ENCODE measurements around the gene ERCC6. TPM values are rescaled to one million over a fixed set of nuclear protein-coding genes. Genes with fewer than 3 reads are reported as not detected.

Gene ERCC6
- total RNA-seq, 1 donor: 10.5 TPM

DNA sequence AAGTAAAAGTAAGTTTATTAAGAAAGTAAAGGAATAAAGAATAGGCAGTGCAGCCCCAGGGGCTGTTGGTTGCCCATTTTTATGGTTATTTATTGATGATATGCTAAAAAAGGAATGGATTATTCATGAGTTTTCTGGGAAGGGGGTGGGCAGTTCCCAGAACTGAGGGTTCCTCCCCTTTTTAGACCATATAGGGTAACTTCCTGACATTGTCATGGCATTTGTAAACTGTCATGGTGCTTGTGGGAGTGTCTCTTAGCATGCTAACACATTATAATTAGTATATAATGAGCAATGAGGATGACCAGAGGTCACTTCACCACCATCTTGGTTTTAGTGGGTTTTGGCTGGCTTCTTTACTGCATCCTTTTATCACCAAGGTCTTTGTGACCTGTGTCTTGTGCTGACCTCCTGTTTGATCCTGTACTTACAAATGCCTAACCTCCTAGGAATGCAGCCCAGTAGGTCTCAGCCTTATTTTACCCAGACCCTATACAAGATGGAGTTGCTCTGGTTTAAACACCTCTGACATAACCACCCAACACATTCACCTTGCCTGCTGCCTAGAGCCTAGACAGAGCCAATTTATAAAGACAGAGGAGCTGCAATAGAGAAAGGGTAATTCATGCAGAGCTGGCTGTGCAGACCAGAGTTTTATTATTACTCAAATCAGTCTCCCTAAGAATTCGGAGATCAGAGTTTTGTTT is 10.9 kb upstream of the ERCC6 start:
- no peak for DNase-seq (ENCODE audit: low read depth in 2 of 3, low spot score in 2 of 3)

DNA sequence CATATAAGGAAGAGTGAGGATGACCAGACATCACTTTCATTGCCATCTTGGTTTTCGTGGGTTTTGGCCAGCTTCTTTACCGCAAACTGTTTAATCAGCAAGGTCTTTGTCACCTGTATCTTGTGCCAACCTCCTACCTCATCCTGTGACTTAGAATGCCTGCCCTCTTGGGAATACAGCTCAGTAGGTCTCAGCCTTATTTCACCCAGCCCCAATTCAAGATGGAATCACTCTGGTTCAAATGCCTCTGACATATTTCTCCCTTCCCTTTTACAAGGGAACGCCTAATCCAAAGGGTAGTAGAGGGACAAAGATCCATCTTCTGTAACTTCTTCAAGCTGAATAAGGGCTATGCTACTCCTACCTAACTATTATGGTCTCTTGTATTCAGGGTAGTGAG is 4.7 kb upstream of the ERCC6 start:
- no peak for DNase-seq (ENCODE audit: low read depth in 2 of 3, low spot score in 2 of 3)

DNA sequence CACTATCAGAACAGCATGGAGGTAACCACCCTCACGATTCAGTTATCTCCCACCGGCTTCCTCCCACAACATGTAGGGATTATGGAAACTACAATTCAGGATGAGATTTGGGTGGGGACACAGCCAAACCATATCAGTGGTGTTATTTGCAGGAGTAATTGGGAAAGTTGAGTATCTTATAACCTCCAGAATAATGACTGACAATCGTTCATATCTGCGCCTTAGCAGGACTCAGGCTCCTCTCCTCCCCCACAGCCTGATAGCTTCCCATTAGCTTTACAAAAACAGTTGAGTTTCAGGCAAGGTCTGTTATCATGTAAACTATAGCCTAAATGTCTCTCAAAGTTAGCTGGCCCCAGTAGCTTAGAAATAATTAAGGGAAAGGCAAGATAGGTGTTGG is 3.4 kb upstream of the ERCC6 start:
- no peak for DNase-seq (ENCODE audit: low read depth in 2 of 3, low spot score in 2 of 3)

DNA sequence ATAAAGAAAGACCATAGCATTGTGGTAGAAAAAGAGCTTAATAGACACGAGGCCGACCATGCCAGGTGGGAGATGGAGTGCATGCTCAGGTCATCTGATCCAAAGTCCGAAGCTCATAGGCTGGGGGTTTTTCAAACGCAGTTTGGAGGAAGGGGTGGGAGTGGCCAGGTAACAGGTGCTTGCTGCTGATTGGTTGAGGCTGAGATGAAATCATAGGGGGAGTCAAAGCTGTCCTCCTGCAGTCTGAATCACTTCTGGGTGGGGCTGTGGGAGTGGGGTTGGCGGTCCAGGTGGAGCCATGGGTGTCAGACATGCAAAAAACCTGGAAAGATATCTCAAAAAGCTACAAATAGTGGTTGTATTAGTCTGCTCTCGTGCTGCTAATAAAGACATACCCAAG is 2.8 kb upstream of the ERCC6 start:
- DNase-seq (ENCODE audit: low read depth in 2 of 3, low spot score in 2 of 3): no peak

DNA sequence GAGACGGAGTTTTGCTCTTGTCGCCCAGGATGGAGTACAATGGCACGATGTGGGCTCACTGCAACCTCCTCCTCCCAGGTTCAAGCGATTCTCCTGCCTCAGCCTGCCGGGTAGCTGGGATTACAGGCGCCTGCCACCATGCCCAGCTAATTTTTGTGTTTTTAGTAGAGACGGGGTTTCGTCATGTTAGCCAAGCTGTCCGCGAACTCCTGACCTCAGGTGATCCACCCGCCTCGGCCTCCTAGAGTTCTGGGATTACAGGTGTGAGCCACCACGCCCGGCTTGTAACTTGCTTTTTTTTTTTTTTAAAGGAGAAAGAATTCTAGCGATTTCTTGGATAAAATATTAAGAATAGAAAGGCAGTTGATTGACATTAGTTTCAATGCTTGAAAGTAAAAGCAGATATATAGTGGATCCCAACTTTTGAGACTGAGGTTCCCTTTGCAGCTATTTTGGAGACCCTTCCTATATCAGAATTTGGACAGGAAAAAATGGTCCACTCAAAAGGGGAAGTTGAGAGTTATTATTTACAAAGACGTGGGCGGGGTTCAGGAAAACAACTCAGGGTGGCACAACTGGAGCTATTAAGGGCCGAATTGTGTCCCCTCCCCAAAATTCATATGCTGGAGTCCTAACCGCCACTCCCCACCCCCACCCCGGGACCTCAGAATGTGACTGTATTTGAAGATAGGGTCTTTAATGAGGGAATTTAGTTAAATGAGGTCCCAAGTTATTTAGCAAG is 1.3 kb upstream of the ERCC6 start:
- no peak for DNase-seq (ENCODE audit: low read depth in 2 of 3, low spot score in 2 of 3)

DNA sequence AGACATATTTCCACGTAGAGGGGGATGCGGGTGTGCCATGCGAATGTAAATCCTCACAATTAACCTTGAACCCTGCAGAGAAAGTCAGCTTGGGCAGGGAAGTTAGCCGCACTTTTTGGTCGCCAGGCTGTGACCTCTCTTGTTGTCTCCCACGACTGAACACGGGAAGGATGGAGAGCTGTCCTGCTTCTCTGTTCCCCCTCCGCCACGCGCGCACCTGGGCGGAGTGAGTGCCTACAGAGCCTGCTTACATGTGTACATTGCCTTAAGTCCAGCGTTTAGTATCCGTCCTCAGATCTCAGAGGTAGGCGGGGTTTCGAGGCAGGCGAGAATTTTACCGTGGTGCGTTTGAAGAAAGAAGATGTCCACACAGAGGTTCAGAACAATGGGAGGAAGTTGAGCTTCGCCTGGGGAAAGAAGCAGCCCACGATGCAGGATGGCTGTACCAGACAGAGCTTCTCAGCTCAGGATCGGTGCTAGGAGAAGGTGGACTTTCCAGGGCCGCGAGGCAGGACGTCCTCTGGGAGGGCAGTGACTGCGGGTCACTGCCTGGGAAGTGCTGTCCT is 482 bp upstream of the ERCC6 start:
- DNase-seq (ENCODE audit: low read depth in 2 of 3, low spot score in 2 of 3): peak in 1 of 3 donors; percentile 3

DNA sequence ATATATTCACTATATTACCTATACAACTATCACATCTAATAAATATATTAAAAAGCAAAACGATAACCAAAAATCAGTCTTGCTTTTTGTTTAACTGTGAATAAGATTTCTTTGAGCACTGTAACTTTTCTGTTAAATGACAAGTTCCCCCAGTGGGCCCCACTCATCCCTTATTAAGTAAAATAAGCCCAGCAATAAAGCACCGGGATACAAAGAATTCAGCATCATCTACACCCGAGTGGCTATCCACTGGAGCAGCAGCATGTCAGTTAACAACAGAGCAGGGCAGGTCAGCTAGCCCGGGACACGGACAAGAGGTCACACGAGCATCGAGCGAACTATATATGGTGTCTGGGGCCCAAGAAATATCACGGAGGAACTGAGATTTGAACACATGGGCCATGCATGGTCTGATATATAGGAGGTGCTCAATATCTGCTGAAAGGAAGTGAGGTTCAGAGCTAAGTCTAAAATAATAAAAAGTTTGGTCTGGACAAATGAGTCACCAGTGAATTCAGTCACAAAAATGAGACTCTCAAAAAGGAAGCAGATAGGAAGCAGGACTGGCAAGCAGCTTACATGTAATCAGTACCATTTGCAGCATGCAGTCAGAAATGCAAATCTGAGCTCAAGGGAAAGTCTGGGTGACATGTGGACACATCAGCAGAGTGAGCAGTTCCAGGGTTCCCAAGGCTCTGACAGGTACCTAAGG is 4.1 kb downstream of the ERCC6 start:
- DNase-seq (ENCODE audit: low read depth in 2 of 3, low spot score in 2 of 3): peak in 1 of 3 donors; percentile 12

DNA sequence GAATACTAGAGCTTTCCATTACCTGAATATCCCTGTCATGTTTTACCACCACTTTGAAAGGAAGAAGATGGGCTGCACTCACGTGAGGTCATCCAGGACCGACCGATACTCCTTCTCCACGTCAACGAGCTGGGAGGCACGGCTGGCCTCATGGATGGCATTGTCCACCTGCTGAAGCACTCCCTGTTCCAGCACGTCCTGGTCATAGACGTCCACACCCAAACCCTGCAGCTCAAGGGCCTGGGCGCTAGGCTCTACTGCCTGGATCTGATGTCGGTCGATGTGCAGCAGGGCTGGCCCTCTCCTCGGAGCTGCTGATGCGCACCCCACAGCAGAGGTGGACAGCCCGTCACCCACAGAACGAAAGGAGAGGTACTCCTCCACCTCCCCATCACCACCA is 6.5 kb downstream of the ERCC6 start:
- no peak for DNase-seq (ENCODE audit: low read depth in 2 of 3, low spot score in 2 of 3)

DNA sequence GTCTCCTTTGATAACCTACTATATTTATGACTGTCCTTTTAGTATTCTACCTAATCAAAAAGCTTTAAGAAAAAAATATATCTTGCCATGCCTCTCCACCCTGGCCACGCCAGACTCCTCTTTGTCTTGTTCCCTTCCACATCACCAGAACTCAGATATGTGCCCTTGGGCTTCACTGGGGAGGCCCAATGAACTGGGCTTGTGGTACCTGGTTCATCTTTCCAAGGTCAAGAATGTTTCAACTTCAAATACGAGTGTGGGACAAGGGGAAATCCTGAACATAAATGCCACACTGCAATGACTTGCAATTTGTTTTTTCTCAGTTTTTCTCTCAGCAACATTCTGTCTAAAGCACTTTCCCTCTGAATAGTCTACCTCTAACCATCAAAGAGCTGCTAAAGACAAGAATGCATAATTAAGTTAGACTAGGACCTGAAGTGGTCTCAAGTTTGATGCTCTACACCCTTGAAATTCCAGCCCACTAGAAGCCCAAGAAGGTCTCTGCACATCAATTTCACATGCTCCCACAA is 9.9 kb downstream of the ERCC6 start:
- no peak for DNase-seq (ENCODE audit: low read depth in 2 of 3, low spot score in 2 of 3)

DNA sequence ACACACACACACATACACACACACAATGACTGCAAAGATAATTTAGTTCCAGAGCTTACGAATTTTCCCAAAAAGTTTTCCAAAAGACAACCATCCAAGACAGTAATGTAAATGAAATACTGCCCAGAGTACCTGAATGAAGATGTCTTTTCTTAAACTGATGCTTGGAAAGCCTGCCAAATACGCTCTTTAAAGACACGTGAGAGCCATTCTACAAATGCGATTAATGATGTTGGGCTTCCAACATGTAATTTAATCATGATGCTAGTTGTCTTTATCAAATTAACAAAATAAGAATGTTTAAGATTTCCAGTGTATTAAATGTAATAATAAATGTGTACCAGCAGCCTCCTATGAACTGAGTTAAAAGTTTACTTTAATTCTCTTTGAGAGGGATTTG is 11.1 kb downstream of the ERCC6 start:
- no peak for DNase-seq (ENCODE audit: low read depth in 2 of 3, low spot score in 2 of 3)

DNA sequence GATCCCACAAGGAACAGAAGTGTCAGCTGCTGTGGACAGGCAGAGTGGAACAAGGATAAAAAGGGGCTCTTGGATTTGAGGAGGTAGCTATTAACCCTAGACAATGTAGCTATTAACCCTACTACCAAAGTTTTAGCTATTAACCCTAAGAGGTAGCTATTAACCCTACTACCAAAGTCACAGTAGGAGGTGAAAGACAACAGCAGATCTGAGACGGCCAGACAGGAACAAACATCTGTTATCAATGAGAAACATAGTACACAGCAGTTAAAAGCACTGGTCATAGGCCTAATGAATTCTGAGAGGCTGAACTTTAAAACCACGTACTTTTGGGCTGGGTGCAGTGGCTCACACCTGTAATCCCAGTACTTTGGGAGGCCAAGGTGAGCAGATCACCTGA is 11.9 kb downstream of the ERCC6 start:
- DNase-seq (ENCODE audit: low read depth in 2 of 3, low spot score in 2 of 3): no peak

DNA sequence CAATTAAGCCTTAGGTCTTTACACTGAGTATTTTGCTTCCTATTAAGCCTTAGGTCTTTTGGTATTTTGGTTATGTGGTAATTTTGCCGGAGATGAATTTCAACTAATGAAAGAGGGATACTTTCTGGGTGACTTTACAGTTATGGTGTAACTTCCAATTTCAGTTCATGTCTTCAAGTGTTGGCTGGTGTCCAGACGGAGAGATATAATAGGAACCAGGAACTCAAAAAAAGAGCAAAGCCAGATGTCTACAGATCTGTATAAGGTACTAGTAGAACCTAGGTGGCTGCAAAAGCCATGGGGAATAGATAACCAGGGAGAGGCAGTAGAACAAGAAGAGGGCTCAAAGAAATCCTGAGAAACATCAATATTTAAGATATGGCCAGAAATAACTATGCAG is 12.3 kb downstream of the ERCC6 start:
- DNase-seq (ENCODE audit: low read depth in 2 of 3, low spot score in 2 of 3): no peak

DNA sequence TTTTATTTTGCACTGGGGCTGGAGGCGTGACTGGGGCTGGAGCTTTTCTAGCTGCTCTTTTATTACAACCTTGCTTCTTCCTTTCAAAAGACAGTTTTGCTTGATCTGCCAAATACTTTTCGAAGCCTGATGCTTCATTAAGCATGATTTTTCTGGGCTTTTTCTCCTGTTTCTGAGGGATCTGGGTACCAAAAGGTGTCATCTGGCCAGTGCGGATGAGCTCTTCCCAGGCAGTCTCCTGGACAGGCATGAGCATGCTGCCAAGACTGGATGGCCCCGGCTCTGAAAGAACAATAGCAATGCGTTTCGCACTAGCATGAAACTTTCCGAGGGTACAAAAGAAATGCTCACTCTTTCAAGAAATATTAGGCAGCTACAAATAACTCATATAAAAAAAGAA is 14.4 kb downstream of the ERCC6 start:
- no peak for DNase-seq (ENCODE audit: low read depth in 2 of 3, low spot score in 2 of 3)

DNA sequence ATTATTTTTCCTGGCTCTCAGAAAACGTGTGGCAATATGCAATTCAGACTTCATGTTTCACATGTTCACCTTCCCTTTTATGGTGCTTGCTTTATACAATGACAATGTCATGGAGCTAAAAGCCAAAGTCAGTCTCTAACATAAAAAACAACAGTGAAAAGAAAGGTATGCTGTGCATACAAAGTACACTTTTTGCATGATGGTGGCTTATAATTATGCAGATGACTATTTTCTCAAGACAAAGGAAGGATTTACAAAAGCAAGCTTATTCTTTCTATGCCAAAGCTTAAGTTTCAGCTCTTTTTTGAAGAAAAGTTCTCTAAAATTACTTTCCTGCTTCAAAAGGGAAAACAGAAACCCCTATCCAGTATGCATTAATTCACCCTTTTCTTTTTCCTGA is 15.6 kb downstream of the ERCC6 start:
- DNase-seq (ENCODE audit: low read depth in 2 of 3, low spot score in 2 of 3): no peak

DNA sequence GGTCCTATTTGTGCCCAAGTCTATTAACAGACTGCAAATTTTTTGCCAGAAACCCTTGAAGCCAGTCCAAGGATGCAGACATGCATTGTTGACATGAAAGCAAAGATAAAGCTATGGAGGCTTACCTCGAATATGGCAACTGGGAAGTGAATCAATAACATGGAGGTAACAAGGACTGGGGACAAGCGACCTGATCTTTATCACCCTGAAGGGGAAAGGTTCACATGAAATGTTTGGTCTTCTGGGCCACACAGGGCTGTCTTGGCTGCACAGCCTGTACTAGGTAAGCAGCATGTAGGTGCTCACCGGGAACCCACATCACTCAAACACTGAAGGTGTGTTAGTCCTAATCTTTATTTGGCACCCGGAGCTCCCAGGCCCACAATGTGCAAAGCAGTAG is 17.9 kb downstream of the ERCC6 start:
- DNase-seq (ENCODE audit: low read depth in 2 of 3, low spot score in 2 of 3): no peak

DNA sequence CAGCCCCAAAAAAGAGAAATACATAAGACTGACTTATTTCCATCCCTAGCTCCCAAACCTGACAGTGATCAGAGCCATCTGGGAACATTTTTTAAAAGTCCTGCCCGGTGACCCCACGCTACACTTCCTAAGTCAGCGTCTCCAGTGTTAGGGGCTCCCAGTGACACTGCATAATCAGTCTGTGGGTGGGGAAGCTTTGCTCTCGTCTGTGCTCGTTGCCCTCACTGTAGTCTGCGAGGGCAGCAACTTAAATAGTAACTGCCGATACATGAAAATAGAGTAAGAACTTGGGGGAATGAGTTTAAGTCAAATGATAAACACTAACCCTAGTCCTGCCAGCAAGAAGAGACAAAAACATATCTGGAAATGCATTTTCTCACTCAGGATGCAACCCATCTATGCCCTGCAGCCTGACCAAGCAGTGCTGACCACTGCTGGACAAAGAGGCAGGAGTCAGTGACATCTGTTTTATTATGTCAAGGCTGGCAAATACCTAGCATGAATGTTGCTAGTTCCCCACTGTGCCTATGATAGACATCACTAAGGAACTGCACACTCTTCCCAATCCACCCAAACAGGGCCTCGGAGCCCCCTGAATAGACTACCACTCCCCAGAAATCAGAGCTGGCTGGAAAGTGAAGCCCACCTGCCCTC is 18.7 kb downstream of the ERCC6 start:
- DNase-seq (ENCODE audit: low read depth in 2 of 3, low spot score in 2 of 3): no peak

DNA sequence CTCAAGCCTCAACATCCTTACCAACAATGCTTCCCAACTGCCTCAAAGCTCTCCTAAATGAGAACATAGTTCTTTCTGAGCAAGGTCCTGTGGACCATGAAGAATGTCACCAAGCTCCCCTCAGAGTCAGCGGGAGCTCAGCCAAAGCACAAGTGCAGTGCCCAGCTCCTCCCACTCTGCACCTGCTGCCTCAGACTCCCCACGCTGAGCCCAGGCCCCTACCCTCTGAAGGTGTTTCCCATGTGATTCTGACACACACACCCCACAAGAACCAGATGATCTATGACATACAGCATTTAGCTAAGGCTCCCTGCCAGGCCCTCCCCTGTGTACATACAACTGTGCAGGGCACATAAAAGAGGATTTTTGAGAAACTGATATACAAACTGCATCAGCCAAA is 19.2 kb downstream of the ERCC6 start:
- DNase-seq (ENCODE audit: low read depth in 2 of 3, low spot score in 2 of 3): no peak

DNA sequence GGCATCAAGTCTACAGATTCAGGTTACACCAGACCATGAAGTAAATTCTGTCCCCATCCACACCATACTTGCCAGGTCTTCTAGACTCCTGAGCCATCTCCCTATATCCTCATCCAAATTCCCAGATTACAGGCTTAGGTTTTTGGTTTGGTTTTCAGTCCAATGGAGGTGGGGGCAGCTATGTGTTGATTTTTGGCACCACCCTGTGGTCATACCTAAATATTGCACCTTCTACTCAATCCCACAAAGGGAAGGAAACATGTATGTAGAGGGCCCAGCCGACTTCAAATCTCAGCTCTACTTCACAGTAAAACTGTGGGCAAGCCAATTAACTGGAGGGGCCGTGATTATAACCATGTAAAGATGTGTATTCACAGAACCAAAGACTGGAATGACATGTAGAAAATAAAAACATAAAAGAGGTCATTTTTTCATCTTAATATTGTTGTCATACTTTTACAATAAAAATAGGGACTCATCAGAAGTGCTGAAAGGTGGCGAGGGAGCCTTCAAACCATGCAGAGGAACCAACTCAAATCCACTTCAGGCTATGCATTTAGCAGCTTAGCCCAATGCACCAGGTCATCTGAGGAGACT is 19.8 kb downstream of the ERCC6 start:
- DNase-seq (ENCODE audit: low read depth in 2 of 3, low spot score in 2 of 3): peak in 2 of 3 donors; percentile 34 to 65

DNA sequence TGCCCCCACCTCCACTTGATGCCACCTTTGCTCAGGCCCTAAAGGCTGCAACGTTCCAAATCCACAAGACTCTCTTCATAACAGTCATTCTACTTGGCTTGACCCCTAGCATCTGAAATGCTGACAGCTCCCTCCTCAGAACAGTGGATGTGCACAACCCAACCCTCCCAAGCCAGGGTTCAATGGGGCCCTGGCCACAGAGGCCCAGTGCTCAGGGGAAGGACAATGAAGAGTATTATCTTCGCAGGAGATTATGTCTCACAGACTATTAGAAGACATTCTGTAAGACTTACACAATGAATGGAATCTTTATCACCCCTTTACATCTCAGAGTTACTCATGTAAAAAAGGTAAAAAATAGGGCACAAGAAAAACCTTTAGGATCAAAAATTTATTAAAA is 20.4 kb downstream of the ERCC6 start:
- no peak for DNase-seq (ENCODE audit: low read depth in 2 of 3, low spot score in 2 of 3)

DNA sequence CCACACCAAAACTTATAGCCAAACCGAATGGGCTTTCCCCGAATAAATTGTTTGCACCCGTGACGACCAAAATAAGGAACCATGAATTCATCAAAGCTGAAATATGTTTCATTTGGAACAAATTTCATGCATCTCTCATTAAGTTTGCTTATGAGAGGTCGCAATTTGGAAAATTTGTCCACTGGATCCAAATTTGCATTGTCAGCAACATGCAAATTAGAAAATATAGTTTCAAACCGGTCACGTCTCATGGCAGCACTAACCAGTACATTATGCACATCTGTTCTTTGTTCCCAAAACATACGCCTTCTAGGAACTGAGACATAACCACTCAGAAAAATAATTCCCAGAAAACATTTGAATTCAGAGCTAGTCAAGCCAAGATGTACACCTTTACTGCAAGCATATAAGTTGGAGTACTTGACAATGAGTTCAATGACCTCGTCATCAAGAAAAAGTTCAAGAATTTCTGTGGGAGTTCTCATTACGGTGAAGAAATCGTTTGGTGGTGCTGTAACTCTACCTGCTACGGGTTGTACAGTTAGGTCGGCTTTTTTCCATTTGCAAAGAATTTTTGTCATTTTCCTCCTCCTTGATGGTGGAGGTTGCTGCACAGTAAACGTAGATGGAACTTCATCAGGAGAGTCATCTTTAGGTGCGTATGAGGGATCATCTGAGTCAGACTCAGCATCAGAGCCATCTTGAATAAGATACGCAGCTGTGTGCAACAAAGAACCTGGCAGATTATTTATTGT is 22.5 kb downstream of the ERCC6 start:
- DNase-seq (ENCODE audit: low read depth in 2 of 3, low spot score in 2 of 3): no peak
